OCI-LY1 (cell line): ENCODE results near the gene EMC7.

Experiments
- EZH2 ChIP-seq: fragments of 200-600 bp; sonication (generic), shearing (Covaris generic); IDR thresholded peaks from 2 replicates; pipeline ENCODE4 v1.8.0; 2017; ENCODE audit warnings: borderline replicate concordance, mixed run types, mild to moderate bottlenecking, antibody characterized with exemption, low read length, moderate library complexity, mixed read lengths
- TF ChIP-seq, protein P1 (sequence below): fragments of 200-600 bp; sonication (generic), shearing (Covaris generic); IDR thresholded peaks from 2 replicates; pipeline ENCODE4 v1.5.1; 2017; ENCODE audit warnings: mild to moderate bottlenecking, antibody characterized with exemption, low read length, moderate library complexity, mixed read lengths

DNA sequence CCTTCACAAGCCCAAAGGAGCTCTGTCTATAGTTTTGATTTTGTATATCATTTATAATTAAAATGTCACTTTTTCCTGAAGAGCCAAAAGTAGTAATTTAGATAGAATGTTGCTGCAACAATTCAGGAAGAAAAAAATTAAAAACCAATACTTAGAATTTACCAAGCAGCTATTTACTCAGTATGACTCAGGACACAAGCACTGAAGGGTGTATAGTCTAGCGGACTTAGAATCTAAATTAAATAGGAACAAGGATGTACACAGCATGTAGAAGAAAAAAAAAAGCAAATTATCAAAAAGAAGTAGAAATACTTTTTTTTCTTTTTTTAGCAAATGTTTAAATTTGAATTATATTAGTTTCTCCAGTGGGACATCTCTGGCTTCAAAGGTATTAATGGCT is 31.8 kb upstream of the EMC7 start:
- TF ChIP-seq, protein P1, sequence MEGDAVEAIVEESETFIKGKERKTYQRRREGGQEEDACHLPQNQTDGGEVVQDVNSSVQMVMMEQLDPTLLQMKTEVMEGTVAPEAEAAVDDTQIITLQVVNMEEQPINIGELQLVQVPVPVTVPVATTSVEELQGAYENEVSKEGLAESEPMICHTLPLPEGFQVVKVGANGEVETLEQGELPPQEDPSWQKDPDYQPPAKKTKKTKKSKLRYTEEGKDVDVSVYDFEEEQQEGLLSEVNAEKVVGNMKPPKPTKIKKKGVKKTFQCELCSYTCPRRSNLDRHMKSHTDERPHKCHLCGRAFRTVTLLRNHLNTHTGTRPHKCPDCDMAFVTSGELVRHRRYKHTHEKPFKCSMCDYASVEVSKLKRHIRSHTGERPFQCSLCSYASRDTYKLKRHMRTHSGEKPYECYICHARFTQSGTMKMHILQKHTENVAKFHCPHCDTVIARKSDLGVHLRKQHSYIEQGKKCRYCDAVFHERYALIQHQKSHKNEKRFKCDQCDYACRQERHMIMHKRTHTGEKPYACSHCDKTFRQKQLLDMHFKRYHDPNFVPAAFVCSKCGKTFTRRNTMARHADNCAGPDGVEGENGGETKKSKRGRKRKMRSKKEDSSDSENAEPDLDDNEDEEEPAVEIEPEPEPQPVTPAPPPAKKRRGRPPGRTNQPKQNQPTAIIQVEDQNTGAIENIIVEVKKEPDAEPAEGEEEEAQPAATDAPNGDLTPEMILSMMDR, result no peak
- no peak for TF ChIP-seq EZH2
